Measurements from ENCODE around the gene TNNC2.

GRCh38 chr20:45781391-45781931 lies 45.7 kb downstream of the TNNC2 start:
- no peak for TF ChIP-seq EP300 (IDR thresholded peaks at IDR 0.05)
- no peak for TF ChIP-seq CTCF (IDR thresholded peaks at IDR 0.05)
